Fibroblast of mammary gland (primary cell): ENCODE measurements around the gene ST3GAL3.

Experiments
- DNase-seq: peaks from one replicate; pipeline ENCODE4 v3.0.0-alpha.2; 2010; ENCODE audit warnings: low read depth
- H3K4me3 ChIP-seq: 2 replicates; pipeline ENCODE4 v1.5.1; 2011; ENCODE audit warnings: low read depth, mild to moderate bottlenecking, low read length, moderate library complexity; ENCODE audit not compliant: control insufficient read depth
- CTCF ChIP-seq: conservative IDR thresholded peaks from 2 replicates; pipeline ENCODE4 v1.5.1; 2011; ENCODE audit warnings: low read depth, low read length, inconsistent platforms; ENCODE audit not compliant: control insufficient read depth, insufficient read depth

The ST3GAL3 gene

GRCh38 chr1:43789604-43790550 lies 82.5 kb downstream of the ST3GAL3 start:
- no peak for DNase-seq
- no peak for TF ChIP-seq CTCF
- no peak overlapping the region for H3K4me3 ChIP-seq

- DNase-seq = no peak
- H3K4me3 ChIP-seq = no peak overlapping the region
- no peak for TF ChIP-seq CTCF
Measured at GRCh38 chr1:43791243-43791642, 83.9 kb downstream of the ST3GAL3 start.

GRCh38 chr1:43796111-43796581 lies 88.8 kb downstream of the ST3GAL3 start:
- peak; percentile 64 for DNase-seq
- TF ChIP-seq CTCF = no peak
- no peak overlapping the region for H3K4me3 ChIP-seq

- no peak for DNase-seq
- no peak overlapping the region for H3K4me3 ChIP-seq
- TF ChIP-seq CTCF = no peak
Measured at GRCh38 chr1:43797891-43798290, 90.6 kb downstream of the ST3GAL3 start.

- TF ChIP-seq CTCF = no peak
- DNase-seq = peak; percentile 94
- H3K4me3 ChIP-seq = no peak overlapping the region
Measured at GRCh38 chr1:43799656-43800635, 92.6 kb downstream of the ST3GAL3 start.

GRCh38 chr1:43800771-43801170 lies 93.4 kb downstream of the ST3GAL3 start:
- DNase-seq = no peak
- no peak for TF ChIP-seq CTCF
- no peak overlapping the region for H3K4me3 ChIP-seq
